ENCODE results near the gene ZNF253. TPM values are rescaled to one million over a fixed set of nuclear protein-coding genes. Genes with fewer than 3 reads are reported as not detected.
"Not testable (repeated sequence)": the region's sequence is repeated elsewhere in the genome, so short reads cannot be mapped to it uniquely, and the experiment has no call there.

ZNF253 gene
- polyA plus RNA-seq, 1 donor (not counting 4 experiments of a cell fraction or from before 2014, with no cell fraction given) = 2.3 TPM

DNA sequence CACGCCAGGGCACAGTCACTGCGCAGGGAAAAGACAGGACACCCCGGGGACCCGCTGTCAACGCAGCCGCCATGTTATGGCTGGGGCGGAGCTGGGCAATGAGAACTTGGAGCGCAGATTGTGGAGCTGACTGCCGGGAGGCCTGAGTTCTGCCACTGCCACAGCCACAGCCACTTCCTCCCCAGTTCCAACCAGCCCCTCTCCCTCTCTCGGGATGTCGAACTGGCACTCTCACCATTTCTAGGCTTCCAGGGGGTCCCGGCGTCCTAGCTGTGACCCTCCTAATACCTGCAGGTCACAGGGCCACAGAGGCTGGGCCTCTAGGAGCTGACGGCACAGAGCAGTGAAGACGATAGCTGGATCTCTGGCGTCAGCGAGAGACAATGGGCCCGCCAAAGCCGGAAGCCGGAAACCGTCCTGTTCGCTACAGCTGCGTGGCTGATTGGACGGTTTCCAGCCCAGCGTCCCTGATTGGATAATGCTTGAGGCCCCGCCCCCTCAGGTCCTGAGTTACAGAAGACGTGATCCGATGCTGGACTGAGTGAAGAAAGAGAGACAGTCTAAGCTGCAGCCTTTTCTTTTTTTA is 44.2 kb upstream of the ZNF253 start, which contains the start of gene ZNF506:
TSS of gene ZNF506 (minus strand) at position 385 of the 586 bp plus-strand sequence. CDS start at position 238, 147 bp downstream.
- dilution Hi-C loops (cut with MboI; ENCODE audit: extremely low pct_ligation_motif_present, low sequenced_read_pairs) = no loop called here
- Histone ChIP-seq H3K9me1 (ENCODE audit: control insufficient read depth, extremely low read depth, insufficient read depth, low read length) (no peaks in the 10 kb centered on the region), H3K4me2 (ENCODE audit: control insufficient read depth, extremely low read depth, insufficient read depth, low read depth, low read length) (peak within 1 kb of the TSS; percentile 81), H4K20me1 (ENCODE audit: control insufficient read depth, extremely low read depth, insufficient read depth, low read length) (no peaks in the 10 kb centered on the region), H2AFZ (ENCODE audit: control insufficient read depth, low read length) (peak within 1 kb of the TSS; percentile 99), H3K4me3 (ENCODE audit: control insufficient read depth in 2 of 3, extremely low read depth in 1 of 3, insufficient read depth in 2 of 3, low read depth in 1 of 3, low read length in 3 of 3) (peak within 1 kb of the TSS; percentile 55 to 93 (median 92)), H3K9ac (ENCODE audit: control insufficient read depth, extremely low read depth, insufficient read depth, low read length) (peak within 1 kb of the TSS; percentile 91), H3K79me2 (ENCODE audit: control insufficient read depth, insufficient read depth, low read length) (peaks cover 34% of the 10 kb centered on the region), H3K36me3 (ENCODE audit: control insufficient read depth in 2 of 2, extremely low read depth in 1 of 2, insufficient read depth in 2 of 2, low read length in 2 of 2) (peaks cover 0 to 6% of the 10 kb centered on the region in 2 experiments), H3K27ac (ENCODE audit: control insufficient read depth, insufficient read depth, low read length) (peak within 1 kb of the TSS; percentile 91), H3K4me1 (ENCODE audit: control insufficient read depth, extremely low read depth, insufficient read depth, low read length) (no peaks in the 10 kb centered on the region), H3K9me3 (ENCODE audit: control insufficient read depth, low read depth, low read length) (peaks cover 5% of the 10 kb centered on the region), H3K27me3 (ENCODE audit: control insufficient read depth, extremely low read depth, insufficient read depth, low read length) (no peaks in the 10 kb centered on the region)
- TF ChIP-seq CTCF (optimal IDR thresholded peaks at IDR 0.05 in 1 of 3, IDR thresholded peaks at IDR 0.05 in 1 of 3, conservative IDR thresholded peaks at IDR 0.05 in 1 of 3; ENCODE audit: extremely low read depth in 1 of 3, insufficient read depth in 2 of 3, low read length in 3 of 3) (no peak), EZH2 (IDR thresholded peaks at IDR 0.05; ENCODE audit: low read length) (no peak)
- FAIRE-seq = peak; percentile 48
- DNase-seq (ENCODE audit: low read depth, low spot score) = peak; percentile 71

- H3K27ac ChIP-seq (ENCODE audit: control insufficient read depth, insufficient read depth, low read length); dilution Hi-C loops (cut with MboI; ENCODE audit: extremely low pct_ligation_motif_present, low sequenced_read_pairs); FAIRE-seq; DNase-seq (ENCODE audit: low read depth, low spot score); H3K9me3 ChIP-seq (ENCODE audit: control insufficient read depth, low read depth, low read length); H3K36me3 ChIP-seq (ENCODE audit: control insufficient read depth in 2 of 2, extremely low read depth in 1 of 2, insufficient read depth in 2 of 2, low read length in 2 of 2); H3K27me3 ChIP-seq (ENCODE audit: control insufficient read depth, extremely low read depth, insufficient read depth, low read length); H3K4me1 ChIP-seq (ENCODE audit: control insufficient read depth, extremely low read depth, insufficient read depth, low read length); H3K9me1 ChIP-seq (ENCODE audit: control insufficient read depth, extremely low read depth, insufficient read depth, low read length); H4K20me1 ChIP-seq (ENCODE audit: control insufficient read depth, extremely low read depth, insufficient read depth, low read length): not testable (repeated sequence)
- Histone ChIP-seq H3K4me2 (ENCODE audit: control insufficient read depth, extremely low read depth, insufficient read depth, low read depth, low read length) (peak overlapping the region; percentile 81), H2AFZ (ENCODE audit: control insufficient read depth, low read length) (peak overlapping the region; percentile 59), H3K79me2 (ENCODE audit: control insufficient read depth, insufficient read depth, low read length) (peaks cover 32% of the 10 kb centered on the region), H3K9ac (ENCODE audit: control insufficient read depth, extremely low read depth, insufficient read depth, low read length) (peak overlapping the region; percentile 91), H3K4me3 (ENCODE audit: control insufficient read depth in 2 of 3, extremely low read depth in 1 of 3, insufficient read depth in 2 of 3, low read depth in 1 of 3, low read length in 3 of 3) (peak overlapping the region; percentile 45 to 92 (median 55))
Measured at GRCh38 chr19:19821976-19822375, 43.7 kb upstream of the ZNF253 start.

- H3K36me3 ChIP-seq (ENCODE audit: control insufficient read depth in 2 of 2, extremely low read depth in 1 of 2, insufficient read depth in 2 of 2, low read length in 2 of 2) = no peaks in the 10 kb centered on the region
- no peak overlapping the region for H3K9ac ChIP-seq (ENCODE audit: control insufficient read depth, extremely low read depth, insufficient read depth, low read length)
- H4K20me1 ChIP-seq (ENCODE audit: control insufficient read depth, extremely low read depth, insufficient read depth, low read length) = no peaks in the 10 kb centered on the region
- dilution Hi-C loops (cut with MboI; ENCODE audit: extremely low pct_ligation_motif_present, low sequenced_read_pairs) = no loop called here
- peaks cover under 1% of the 10 kb centered on the region for H3K9me3 ChIP-seq (ENCODE audit: control insufficient read depth, low read depth, low read length)
- peaks cover 21% of the 10 kb centered on the region for H3K79me2 ChIP-seq (ENCODE audit: control insufficient read depth, insufficient read depth, low read length)
- DNase-seq (ENCODE audit: low read depth, low spot score) (no peak), FAIRE-seq (no peak)
- H3K27ac ChIP-seq (ENCODE audit: control insufficient read depth, insufficient read depth, low read length) = no peak overlapping the region
- H3K4me2 ChIP-seq (ENCODE audit: control insufficient read depth, extremely low read depth, insufficient read depth, low read depth, low read length) = no peak overlapping the region
- no peak overlapping the region for H2AFZ ChIP-seq (ENCODE audit: control insufficient read depth, low read length)
- no peak for TF ChIP-seq CTCF (optimal IDR thresholded peaks at IDR 0.05 in 1 of 3, IDR thresholded peaks at IDR 0.05 in 1 of 3, conservative IDR thresholded peaks at IDR 0.05 in 1 of 3; ENCODE audit: extremely low read depth in 1 of 3, insufficient read depth in 2 of 3, low read length in 3 of 3)
- TF ChIP-seq EZH2 (IDR thresholded peaks at IDR 0.05; ENCODE audit: low read length) = no peak
- no peaks in the 10 kb centered on the region for H3K27me3 ChIP-seq (ENCODE audit: control insufficient read depth, extremely low read depth, insufficient read depth, low read length)
- no peaks in the 10 kb centered on the region for H3K9me1 ChIP-seq (ENCODE audit: control insufficient read depth, extremely low read depth, insufficient read depth, low read length)
- no peak overlapping the region for H3K4me3 ChIP-seq (ENCODE audit: control insufficient read depth in 2 of 3, extremely low read depth in 1 of 3, insufficient read depth in 2 of 3, low read depth in 1 of 3, low read length in 3 of 3)
- no peaks in the 10 kb centered on the region for H3K4me1 ChIP-seq (ENCODE audit: control insufficient read depth, extremely low read depth, insufficient read depth, low read length)
Measured at GRCh38 chr19:19823916-19824315, 41.8 kb upstream of the ZNF253 start.
